Fibroblast of pulmonary artery (primary cell): ENCODE results near the gene FMO4.

Experiments
- DNase-seq: peaks from one replicate; pipeline ENCODE4 v3.0.0-alpha.2; 2010; ENCODE audit warnings: low read depth
- H3K4me3 ChIP-seq: replicated peaks from 2 replicates; pipeline ENCODE4 v1.5.1; 2011; ENCODE audit warnings: low read depth, mild to moderate bottlenecking, control low read depth, low read length, moderate library complexity
- TF ChIP-seq, protein P1 (sequence below): IDR thresholded peaks from 2 replicates; pipeline ENCODE4 v1.5.1; 2011; ENCODE audit warnings: mild to moderate bottlenecking, control low read depth, low read length, inconsistent platforms; ENCODE audit errors: missing control alignments

Gene FMO4, protein sequence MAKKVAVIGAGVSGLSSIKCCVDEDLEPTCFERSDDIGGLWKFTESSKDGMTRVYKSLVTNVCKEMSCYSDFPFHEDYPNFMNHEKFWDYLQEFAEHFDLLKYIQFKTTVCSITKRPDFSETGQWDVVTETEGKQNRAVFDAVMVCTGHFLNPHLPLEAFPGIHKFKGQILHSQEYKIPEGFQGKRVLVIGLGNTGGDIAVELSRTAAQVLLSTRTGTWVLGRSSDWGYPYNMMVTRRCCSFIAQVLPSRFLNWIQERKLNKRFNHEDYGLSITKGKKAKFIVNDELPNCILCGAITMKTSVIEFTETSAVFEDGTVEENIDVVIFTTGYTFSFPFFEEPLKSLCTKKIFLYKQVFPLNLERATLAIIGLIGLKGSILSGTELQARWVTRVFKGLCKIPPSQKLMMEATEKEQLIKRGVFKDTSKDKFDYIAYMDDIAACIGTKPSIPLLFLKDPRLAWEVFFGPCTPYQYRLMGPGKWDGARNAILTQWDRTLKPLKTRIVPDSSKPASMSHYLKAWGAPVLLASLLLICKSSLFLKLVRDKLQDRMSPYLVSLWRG

DNA sequence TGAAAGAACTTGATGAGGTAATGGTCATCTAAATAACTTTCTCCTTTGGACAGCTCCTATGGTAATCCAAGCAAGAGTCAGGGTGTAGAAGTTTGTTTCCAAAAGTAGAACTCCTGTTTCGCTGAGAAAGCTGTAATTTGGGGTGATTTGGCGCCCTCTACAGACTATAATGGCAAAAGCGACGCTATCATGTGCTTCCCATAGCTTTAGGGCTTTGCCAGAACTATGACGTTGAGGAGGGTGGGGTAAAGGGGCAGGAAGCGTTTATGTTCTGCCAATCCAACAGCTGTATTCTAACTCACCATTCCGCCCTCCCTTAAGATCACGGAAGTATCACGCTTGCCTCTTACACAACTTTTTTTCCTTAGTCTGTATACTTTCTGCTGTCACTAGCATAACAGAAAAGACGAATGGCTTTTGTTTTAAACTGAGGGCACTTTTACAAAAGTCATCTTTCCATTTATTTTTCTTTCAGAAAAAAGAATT lies at the start of gene FMO4:
Gene FMO4, plus strand, starts transcription at position 349 of the 486 bp plus-strand sequence. CDS start 5,643 bp downstream, outside the sequence.
- peak within 1 kb of the TSS; percentile 41 for H3K4me3 ChIP-seq
- TF ChIP-seq, protein P1, sequence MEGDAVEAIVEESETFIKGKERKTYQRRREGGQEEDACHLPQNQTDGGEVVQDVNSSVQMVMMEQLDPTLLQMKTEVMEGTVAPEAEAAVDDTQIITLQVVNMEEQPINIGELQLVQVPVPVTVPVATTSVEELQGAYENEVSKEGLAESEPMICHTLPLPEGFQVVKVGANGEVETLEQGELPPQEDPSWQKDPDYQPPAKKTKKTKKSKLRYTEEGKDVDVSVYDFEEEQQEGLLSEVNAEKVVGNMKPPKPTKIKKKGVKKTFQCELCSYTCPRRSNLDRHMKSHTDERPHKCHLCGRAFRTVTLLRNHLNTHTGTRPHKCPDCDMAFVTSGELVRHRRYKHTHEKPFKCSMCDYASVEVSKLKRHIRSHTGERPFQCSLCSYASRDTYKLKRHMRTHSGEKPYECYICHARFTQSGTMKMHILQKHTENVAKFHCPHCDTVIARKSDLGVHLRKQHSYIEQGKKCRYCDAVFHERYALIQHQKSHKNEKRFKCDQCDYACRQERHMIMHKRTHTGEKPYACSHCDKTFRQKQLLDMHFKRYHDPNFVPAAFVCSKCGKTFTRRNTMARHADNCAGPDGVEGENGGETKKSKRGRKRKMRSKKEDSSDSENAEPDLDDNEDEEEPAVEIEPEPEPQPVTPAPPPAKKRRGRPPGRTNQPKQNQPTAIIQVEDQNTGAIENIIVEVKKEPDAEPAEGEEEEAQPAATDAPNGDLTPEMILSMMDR: peak; percentile 85
- peak; percentile 100 for DNase-seq

DNA sequence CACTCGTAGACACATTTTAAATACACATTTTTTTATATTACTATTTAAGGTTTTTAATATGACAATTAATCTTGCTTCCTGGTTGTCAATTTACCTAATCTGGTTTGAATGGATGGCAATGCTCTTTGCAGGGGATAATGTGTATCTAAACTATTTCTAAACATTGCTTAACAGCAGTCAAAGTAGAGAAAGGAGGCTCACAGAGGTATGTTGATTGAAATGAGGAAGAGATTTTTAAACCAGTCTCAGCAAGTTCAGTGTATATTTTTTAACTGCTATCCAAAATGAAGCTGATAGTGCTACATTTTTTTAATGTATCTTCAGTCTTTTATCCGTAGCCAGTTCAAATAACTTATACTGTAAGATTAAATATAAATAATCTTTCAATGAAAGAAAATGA lies 48.3 kb upstream of the FMO4 start:
- DNase-seq: no peak
- TF ChIP-seq, protein P1: no peak
- H3K4me3 ChIP-seq: no peak overlapping the region

DNA sequence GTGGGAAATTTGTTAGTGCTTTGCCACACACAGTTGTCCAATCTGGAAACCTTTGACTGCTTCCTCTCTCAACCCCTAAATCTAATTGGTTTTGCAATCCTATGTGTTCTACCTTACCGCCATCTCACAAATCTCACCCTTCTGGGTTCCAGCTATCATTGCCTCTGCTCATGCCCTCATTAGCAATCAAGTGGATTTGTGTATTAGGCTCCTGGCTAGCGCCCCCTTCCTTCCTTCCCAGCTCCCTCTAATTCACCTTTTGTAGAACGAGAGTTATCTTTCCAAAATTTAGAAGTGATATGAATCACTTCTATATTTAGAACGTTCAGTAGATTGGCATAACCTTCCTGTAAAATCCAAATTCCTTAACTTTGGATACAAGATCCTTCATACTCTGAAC lies 47.1 kb upstream of the FMO4 start:
- no peak for DNase-seq
- TF ChIP-seq, protein P1: no peak
- no peak overlapping the region for H3K4me3 ChIP-seq

DNA sequence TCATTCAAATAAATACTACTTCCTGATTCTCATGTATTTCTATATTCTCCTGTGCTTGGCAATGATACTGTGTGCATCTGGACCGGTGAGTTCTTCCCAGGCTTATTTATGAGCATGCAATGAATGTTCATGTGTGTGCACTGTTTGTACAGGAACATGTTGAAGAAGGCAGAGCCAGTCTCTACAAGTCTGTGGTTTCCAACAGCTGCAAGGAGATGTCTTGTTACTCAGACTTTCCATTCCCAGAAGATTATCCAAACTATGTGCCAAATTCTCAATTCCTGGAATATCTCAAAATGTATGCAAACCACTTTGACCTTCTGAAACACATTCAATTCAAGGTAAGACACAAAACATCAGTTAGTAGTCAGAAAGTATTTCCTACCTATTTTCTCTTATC lies 46.6 kb upstream of the FMO4 start:
- H3K4me3 ChIP-seq: no peak overlapping the region
- TF ChIP-seq, protein P1: no peak
- peak; percentile 16 for DNase-seq

DNA sequence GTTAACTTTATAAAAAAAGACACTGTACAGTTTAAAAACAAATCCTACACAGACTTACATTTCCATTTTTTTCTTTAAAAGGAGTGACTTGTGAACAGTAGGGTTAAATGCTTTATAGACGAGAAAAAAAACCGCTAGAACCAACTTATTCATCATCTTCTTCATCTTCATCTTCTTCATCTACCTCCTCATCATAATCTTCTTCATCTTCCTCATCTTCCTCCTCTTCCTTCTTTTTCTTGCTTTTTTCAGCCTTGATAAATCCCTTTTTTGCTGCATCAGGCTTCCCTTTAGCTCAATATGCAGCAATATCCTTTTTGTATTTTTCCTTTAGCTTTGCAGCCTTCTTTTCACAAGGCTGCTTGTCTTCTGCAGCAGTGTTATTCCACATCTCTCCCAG lies 43.2 kb upstream of the FMO4 start:
- no peak overlapping the region for H3K4me3 ChIP-seq
- TF ChIP-seq, protein P1: no peak
- no peak for DNase-seq

DNA sequence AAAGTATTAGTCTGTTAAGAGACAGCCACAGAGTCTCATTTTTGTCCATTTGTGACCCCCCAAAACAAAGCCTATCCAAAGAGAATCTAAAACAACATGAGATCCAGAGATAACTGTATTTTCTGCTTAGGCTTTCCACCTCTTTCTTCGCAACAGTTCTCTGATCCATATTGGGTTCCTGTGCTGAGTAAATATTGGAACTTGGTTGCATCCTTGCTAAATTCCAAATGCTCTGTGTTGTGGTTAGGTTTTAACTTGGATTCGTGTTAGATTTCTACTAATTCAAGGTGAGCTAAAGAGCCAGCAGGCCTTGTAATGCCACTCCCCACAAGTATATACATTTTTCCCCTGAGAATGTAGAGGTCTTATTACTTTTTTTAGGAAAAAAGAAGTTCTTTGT lies 36.4 kb upstream of the FMO4 start:
- no peak overlapping the region for H3K4me3 ChIP-seq
- TF ChIP-seq, protein P1: no peak

More for the DNA sequence above, 36.4 kb upstream of the FMO4 start:
- DNase-seq: no peak
